ENCODE measurements around the gene SP7. TPM values are rescaled to one million over a fixed set of nuclear protein-coding genes. Genes with fewer than 3 reads are reported as not detected.
"Not testable (repeated sequence)": the region's sequence is repeated elsewhere in the genome, so short reads cannot be mapped to it uniquely, and the experiment has no call there.

Gene SP7
- polyA plus RNA-seq, 4 donors, result 0.21 to 0.41 (median 0.29) TPM

- no peak for DNase-seq (ENCODE audit: low read depth in 4 of 4, low spot score in 2 of 4)
Observed at GRCh38 chr12:53347905-53348304, 11.8 kb upstream of the SP7 start.

- DNase-seq (ENCODE audit: low read depth in 4 of 4, low spot score in 2 of 4), result no peak
Observed at GRCh38 chr12:53346491-53346890, 10.3 kb upstream of the SP7 start.

GRCh38 chr12:53345486-53346188 is 9.5 kb upstream of the SP7 start:
- DNase-seq (ENCODE audit: low read depth in 4 of 4, low spot score in 2 of 4), result no peak

GRCh38 chr12:53344824-53345485 is 8.8 kb upstream of the SP7 start:
- peak; percentile 60 to 78 (median 75) for DNase-seq (ENCODE audit: low read depth in 4 of 4, low spot score in 2 of 4)

- no peak for DNase-seq (ENCODE audit: low read depth in 4 of 4, low spot score in 2 of 4)
Observed at GRCh38 chr12:53344487-53344823, 8.3 kb upstream of the SP7 start.

GRCh38 chr12:53343969-53344368 is 7.8 kb upstream of the SP7 start:
- DNase-seq (ENCODE audit: low read depth in 4 of 4, low spot score in 2 of 4), result no peak

- DNase-seq (ENCODE audit: low read depth in 4 of 4, low spot score in 2 of 4), result no peak
Observed at GRCh38 chr12:53343449-53343848, 7.3 kb upstream of the SP7 start.

GRCh38 chr12:53340398-53340797 is 4.2 kb upstream of the SP7 start:
- DNase-seq (ENCODE audit: low read depth in 4 of 4, low spot score in 2 of 4), result no peak

- DNase-seq (ENCODE audit: low read depth in 4 of 4, low spot score in 2 of 4), result no peak
Observed at GRCh38 chr12:53338916-53339315, 2.8 kb upstream of the SP7 start.

- no peak for DNase-seq (ENCODE audit: low read depth in 4 of 4, low spot score in 2 of 4)
Observed at GRCh38 chr12:53338017-53338416, 1.9 kb upstream of the SP7 start.

- no peak for DNase-seq (ENCODE audit: low read depth in 4 of 4, low spot score in 2 of 4)
Observed at GRCh38 chr12:53334822-53335221, 1.3 kb downstream of the SP7 start.

- no peak for DNase-seq (ENCODE audit: low read depth in 4 of 4, low spot score in 2 of 4)
Observed at GRCh38 chr12:53333845-53334244, 2.3 kb downstream of the SP7 start.

GRCh38 chr12:53333289-53333688 is 2.9 kb downstream of the SP7 start:
- DNase-seq (ENCODE audit: low read depth in 4 of 4, low spot score in 2 of 4), result no peak

- no peak for DNase-seq (ENCODE audit: low read depth in 4 of 4, low spot score in 2 of 4)
Observed at GRCh38 chr12:53332744-53333143, 3.4 kb downstream of the SP7 start.

GRCh38 chr12:53332339-53332738 is 3.8 kb downstream of the SP7 start:
- DNase-seq (ENCODE audit: low read depth in 4 of 4, low spot score in 2 of 4), result not testable (repeated sequence)

- no peak for DNase-seq (ENCODE audit: low read depth in 4 of 4, low spot score in 2 of 4)
Observed at GRCh38 chr12:53330671-53331070, 5.5 kb downstream of the SP7 start.

- no peak for DNase-seq (ENCODE audit: low read depth in 4 of 4, low spot score in 2 of 4)
Observed at GRCh38 chr12:53328043-53328435, 8.1 kb downstream of the SP7 start.

- no peak for DNase-seq (ENCODE audit: low read depth in 4 of 4, low spot score in 2 of 4)
Observed at GRCh38 chr12:53327435-53328042, 8.6 kb downstream of the SP7 start.

GRCh38 chr12:53326460-53327185 is 9.5 kb downstream of the SP7 start:
- no peak for DNase-seq (ENCODE audit: low read depth in 4 of 4, low spot score in 2 of 4)

- peak in 1 of 4 donors; percentile 36 for DNase-seq (ENCODE audit: low read depth in 4 of 4, low spot score in 2 of 4)
Observed at GRCh38 chr12:53325511-53326061, 10.6 kb downstream of the SP7 start.

Data from left renal cortex interstitium (tissue), 4 donors.